ENCODE data around the gene CHGA. TPM values are rescaled to one million over a fixed set of nuclear protein-coding genes. Genes with fewer than 3 reads are reported as not detected.

Gene CHGA
- polyA plus RNA-seq, 1 donor: 708 TPM

DNA sequence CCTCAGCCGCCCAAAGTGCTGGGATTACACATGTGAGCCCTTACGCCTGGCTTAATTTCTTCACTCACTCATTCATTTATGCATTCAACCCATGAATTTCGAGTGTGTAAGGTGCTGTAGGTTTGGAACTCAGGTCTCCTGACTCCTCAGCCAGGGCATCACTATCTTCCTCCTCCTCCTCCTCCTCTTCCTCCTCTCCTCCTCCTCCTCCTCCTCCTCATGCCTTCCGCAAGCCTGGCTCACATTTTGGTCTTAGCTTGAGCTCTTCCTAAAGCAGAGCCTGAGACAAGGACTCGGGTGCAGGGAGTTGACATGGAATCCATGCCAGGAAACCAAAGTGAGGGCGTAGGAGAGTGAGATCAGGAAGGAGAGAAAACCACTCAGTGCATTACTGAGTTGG, 20.8 kb upstream of the CHGA start:
- Histone ChIP-seq H3K9me3 (ENCODE audit: control insufficient read depth, low read depth, low read length) (peaks cover 3% of the 10 kb centered on the region), H3K27ac (ENCODE audit: low read length) (no peak overlapping the region), H3K4me3 (ENCODE audit: low read length) (no peak overlapping the region), H3K4me1 (ENCODE audit: control insufficient read depth, insufficient read depth, low read length) (no peaks in the 10 kb centered on the region), H3K27me3 (ENCODE audit: control insufficient read depth, insufficient read depth, low read length) (peaks cover 19% of the 10 kb centered on the region), H3K36me3 (ENCODE audit: control insufficient read depth, insufficient read depth, low read length) (no peaks in the 10 kb centered on the region)
- no peak for DNase-seq
- no CpG with 5 or more reads among the region's 6 CpGs for WGBS (ENCODE audit: insufficient coverage, low lambda C conversion rate)

DNA sequence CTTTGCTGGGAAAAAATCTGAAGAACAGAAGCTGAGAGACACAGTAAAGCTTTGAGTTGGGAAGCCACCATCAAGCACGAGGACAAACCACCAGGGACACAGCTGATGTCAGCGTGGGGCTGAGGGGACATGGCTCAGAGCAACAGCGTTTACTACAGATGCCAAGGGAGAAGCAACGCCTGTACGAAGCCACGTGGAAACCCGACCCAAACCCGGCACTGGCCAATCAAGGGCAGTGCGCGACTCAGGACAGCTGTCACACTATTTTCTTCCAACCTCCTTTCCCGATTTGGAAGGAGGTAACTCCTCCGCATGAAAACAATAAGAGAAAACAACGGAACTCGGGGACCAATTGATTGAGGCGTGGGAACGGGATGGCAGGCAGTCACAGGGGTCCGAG, 20.2 kb upstream of the CHGA start:
- H3K27me3 ChIP-seq (ENCODE audit: control insufficient read depth, insufficient read depth, low read length): peaks cover 19% of the 10 kb centered on the region
- DNase-seq: no peak
- no peak overlapping the region for H3K4me3 ChIP-seq (ENCODE audit: low read length)
- 47% methylated on average over 2 of the region's 17 CpGs for WGBS (ENCODE audit: insufficient coverage, low lambda C conversion rate)
- H3K36me3 ChIP-seq (ENCODE audit: control insufficient read depth, insufficient read depth, low read length): no peaks in the 10 kb centered on the region
- no peak overlapping the region for H3K27ac ChIP-seq (ENCODE audit: low read length)
- H3K9me3 ChIP-seq (ENCODE audit: control insufficient read depth, low read depth, low read length): peaks cover 3% of the 10 kb centered on the region
- H3K4me1 ChIP-seq (ENCODE audit: control insufficient read depth, insufficient read depth, low read length): no peaks in the 10 kb centered on the region

DNA sequence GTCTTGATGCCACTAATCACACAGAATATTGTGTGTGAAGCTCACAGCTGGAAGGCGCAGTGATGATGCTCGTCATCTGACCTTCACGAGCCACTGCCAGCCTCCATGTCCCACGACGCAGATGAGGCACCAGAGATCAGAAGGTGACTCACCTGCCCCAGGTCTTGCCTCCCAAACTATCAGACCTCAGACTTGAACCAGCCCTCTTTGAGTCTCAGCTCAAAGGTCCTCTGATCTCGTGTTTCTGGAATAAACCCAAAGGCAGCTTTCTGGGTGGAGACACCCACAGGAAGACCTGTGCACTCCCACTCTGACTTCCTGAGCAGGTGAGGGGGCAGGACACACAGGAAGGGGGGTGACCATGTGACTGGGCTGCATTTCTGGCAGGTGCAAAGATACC, 19.6 kb upstream of the CHGA start:
- Histone ChIP-seq H3K9me3 (ENCODE audit: control insufficient read depth, low read depth, low read length) (peaks cover 3% of the 10 kb centered on the region), H3K4me3 (ENCODE audit: low read length) (no peak overlapping the region), H3K27ac (ENCODE audit: low read length) (no peak overlapping the region), H3K36me3 (ENCODE audit: control insufficient read depth, insufficient read depth, low read length) (no peaks in the 10 kb centered on the region), H3K27me3 (ENCODE audit: control insufficient read depth, insufficient read depth, low read length) (peaks cover 19% of the 10 kb centered on the region), H3K4me1 (ENCODE audit: control insufficient read depth, insufficient read depth, low read length) (no peaks in the 10 kb centered on the region)
- WGBS (ENCODE audit: insufficient coverage, low lambda C conversion rate): no CpG with 5 or more reads among the region's 6 CpGs
- DNase-seq: no peak

DNA sequence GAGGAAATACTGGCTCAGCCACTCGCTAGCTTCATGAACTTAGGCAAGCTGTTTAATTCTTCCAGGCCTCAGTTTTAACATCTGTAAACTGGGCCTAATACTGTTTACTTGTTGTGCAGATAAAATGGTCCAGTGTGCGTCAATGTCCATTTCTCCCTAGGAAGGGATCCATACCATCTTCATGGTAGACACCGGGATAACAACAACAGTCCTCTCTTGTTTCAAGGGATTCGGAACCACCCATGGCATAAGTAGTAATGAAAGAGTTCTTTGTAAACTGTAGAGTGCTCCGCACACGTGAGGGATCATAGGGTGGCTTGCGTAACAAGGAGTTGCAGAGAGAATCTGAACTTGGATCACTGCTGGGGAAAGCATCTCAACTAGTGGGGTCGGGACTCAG, 17.3 kb upstream of the CHGA start:
- no peaks in the 10 kb centered on the region for H3K36me3 ChIP-seq (ENCODE audit: control insufficient read depth, insufficient read depth, low read length)
- no peak overlapping the region for H3K27ac ChIP-seq (ENCODE audit: low read length)
- H3K9me3 ChIP-seq (ENCODE audit: control insufficient read depth, low read depth, low read length): peaks cover 3% of the 10 kb centered on the region
- DNase-seq: no peak
- H3K27me3 ChIP-seq (ENCODE audit: control insufficient read depth, insufficient read depth, low read length): peaks cover 19% of the 10 kb centered on the region
- H3K4me1 ChIP-seq (ENCODE audit: control insufficient read depth, insufficient read depth, low read length): no peaks in the 10 kb centered on the region
- 100% methylated on average over 1 of the region's 8 CpGs for WGBS (ENCODE audit: insufficient coverage, low lambda C conversion rate)
- H3K4me3 ChIP-seq (ENCODE audit: low read length): no peak overlapping the region

DNA sequence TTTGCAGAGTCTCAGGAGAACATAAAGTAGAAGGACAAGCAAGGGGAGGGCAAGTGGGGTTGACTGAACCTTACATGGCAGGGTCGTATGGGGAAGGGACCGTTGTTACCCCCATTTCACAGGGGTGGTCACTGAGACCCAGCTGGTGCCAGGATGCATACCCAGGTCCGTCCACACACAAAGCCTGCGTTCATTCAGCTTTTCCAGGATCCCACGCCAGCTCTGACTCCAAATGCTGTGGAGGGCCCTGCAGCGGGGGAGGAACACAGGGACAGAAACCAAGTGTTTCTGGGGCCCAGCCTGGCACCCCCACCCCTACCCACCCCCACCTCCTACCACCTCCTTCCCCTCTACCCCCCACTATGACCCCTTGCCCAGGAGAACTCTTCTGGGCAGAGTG, 16.5 kb upstream of the CHGA start:
- Histone ChIP-seq H3K4me3 (ENCODE audit: low read length) (no peak overlapping the region), H3K4me1 (ENCODE audit: control insufficient read depth, insufficient read depth, low read length) (no peaks in the 10 kb centered on the region), H3K36me3 (ENCODE audit: control insufficient read depth, insufficient read depth, low read length) (no peaks in the 10 kb centered on the region), H3K27ac (ENCODE audit: low read length) (no peak overlapping the region), H3K27me3 (ENCODE audit: control insufficient read depth, insufficient read depth, low read length) (peaks cover 19% of the 10 kb centered on the region), H3K9me3 (ENCODE audit: control insufficient read depth, low read depth, low read length) (peaks cover 3% of the 10 kb centered on the region)
- DNase-seq: no peak
- no CpG with 5 or more reads among the region's 6 CpGs for WGBS (ENCODE audit: insufficient coverage, low lambda C conversion rate)

DNA sequence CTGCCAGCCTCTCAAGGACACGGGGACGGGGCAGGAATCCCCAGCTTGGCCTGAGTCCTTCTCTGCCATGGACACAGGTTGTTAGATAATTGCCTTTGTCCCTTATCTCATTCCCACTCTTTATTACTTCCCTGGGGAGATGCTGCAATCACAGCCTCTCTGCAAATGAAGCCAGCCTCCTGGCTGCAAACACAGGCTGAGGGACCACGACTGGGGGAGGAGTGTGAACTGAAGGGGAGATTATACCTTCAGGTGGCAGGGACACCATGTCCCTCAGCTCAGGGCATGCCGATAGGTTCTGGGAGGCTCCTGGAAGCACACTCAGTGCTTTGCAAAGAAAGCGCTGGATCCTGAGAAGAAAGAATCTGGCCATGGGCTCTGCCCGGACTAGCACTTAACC, 16.1 kb upstream of the CHGA start:
- no CpG with 5 or more reads among the region's 6 CpGs for WGBS (ENCODE audit: insufficient coverage, low lambda C conversion rate)
- H3K27ac ChIP-seq (ENCODE audit: low read length): no peak overlapping the region
- H3K36me3 ChIP-seq (ENCODE audit: control insufficient read depth, insufficient read depth, low read length): no peaks in the 10 kb centered on the region
- no peak overlapping the region for H3K4me3 ChIP-seq (ENCODE audit: low read length)
- peaks cover 3% of the 10 kb centered on the region for H3K9me3 ChIP-seq (ENCODE audit: control insufficient read depth, low read depth, low read length)
- H3K27me3 ChIP-seq (ENCODE audit: control insufficient read depth, insufficient read depth, low read length): peaks cover 19% of the 10 kb centered on the region
- H3K4me1 ChIP-seq (ENCODE audit: control insufficient read depth, insufficient read depth, low read length): no peaks in the 10 kb centered on the region
- DNase-seq: no peak

DNA sequence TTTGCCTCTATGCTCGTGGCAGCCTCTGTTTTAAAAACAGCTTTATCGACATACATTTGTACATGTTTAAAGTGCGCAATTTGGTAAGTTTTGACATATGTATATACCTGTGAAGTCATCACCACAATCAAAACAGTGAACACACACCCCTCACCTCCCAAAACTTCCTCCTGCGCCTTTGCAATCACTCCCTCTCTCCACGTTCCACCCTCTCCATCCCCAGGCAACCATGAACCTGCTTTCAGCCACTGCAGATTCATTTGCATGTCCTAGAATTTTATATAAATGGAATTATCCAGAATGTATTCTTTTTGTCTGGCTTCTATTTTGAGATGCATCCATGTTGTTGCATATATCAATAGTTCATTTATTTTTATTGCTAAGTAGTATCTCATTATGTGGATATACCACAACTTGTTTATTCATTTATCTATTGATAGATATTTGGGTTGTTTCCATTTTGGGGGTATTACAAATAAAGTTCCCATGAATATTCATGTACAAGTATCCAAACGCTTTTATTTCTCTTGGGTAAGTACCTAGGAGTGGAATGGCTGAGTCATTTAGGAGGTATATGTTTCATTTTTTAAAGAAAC, 15.5 kb upstream of the CHGA start:
- WGBS (ENCODE audit: insufficient coverage, low lambda C conversion rate): 83% methylated on average over 1 of the region's 6 CpGs
- no peak for DNase-seq

DNA sequence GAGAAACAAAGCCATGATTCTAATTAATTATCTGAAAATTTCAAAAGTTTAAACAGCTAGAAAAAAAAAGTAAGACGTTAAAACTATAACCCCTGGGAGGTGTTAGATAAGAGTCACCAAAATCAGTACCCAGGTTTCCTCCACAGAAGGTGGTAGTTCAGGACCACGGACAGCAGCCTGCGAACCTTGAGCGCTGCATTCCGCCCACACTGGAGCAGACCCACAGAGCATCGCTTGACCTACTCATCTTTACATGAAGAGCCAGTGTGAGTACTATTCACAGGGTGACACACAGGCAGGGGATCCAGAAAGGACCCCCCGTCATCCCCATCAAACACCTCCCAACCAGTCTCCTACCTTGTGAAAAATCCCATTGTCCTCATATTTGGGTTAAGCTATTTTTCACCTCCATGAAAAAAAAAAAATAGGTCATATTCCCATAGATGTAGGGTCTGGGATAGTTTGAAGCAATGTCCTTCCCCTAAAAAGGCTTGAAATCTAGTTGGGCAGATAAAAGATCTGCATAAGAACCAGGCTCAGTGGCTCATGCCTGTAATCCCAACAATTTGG, 8.8 kb upstream of the CHGA start:
- Histone ChIP-seq H3K9me3 (ENCODE audit: control insufficient read depth, low read depth, low read length) (peaks cover 5% of the 10 kb centered on the region), H3K27me3 (ENCODE audit: control insufficient read depth, insufficient read depth, low read length) (no peaks in the 10 kb centered on the region), H3K4me1 (ENCODE audit: control insufficient read depth, insufficient read depth, low read length) (no peaks in the 10 kb centered on the region), H3K27ac (ENCODE audit: low read length) (no peak overlapping the region), H3K36me3 (ENCODE audit: control insufficient read depth, insufficient read depth, low read length) (no peaks in the 10 kb centered on the region), H3K4me3 (ENCODE audit: low read length) (no peak overlapping the region)
- no CpG with 5 or more reads among the region's 7 CpGs for WGBS (ENCODE audit: insufficient coverage, low lambda C conversion rate)
- DNase-seq: no peak

More for the DNA sequence above, 15.5 kb upstream of the CHGA start:
- H3K9me3 ChIP-seq (ENCODE audit: control insufficient read depth, low read depth, low read length): peaks cover 2% of the 10 kb centered on the region
- peaks cover 14% of the 10 kb centered on the region for H3K27me3 ChIP-seq (ENCODE audit: control insufficient read depth, insufficient read depth, low read length)
- H3K36me3 ChIP-seq (ENCODE audit: control insufficient read depth, insufficient read depth, low read length): no peaks in the 10 kb centered on the region
- H3K4me3 ChIP-seq (ENCODE audit: low read length): no peak overlapping the region
- H3K27ac ChIP-seq (ENCODE audit: low read length): no peak overlapping the region
- no peaks in the 10 kb centered on the region for H3K4me1 ChIP-seq (ENCODE audit: control insufficient read depth, insufficient read depth, low read length)

DNA sequence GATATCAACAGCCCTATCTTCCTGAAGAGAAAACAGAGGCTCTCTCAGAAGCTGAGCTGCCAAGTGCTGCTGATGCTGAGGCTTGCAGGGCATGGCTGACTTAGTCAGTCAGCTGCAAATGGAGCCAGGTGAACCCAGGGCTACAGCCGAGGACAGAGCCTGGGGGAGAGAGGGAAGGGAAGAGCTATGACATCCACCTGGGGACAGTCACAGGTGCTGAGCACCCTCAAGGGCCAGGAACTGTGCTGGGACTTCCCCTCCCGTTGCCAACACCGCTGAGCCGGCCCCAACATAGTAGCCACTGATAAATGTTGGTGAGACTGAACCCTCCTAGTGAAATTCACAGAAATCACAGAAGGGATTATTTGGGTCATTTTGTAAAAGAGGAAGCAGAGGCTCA, 6.7 kb upstream of the CHGA start:
- Histone ChIP-seq H3K4me1 (ENCODE audit: control insufficient read depth, insufficient read depth, low read length) (no peaks in the 10 kb centered on the region), H3K27ac (ENCODE audit: low read length) (peak overlapping the region; percentile 17), H3K9me3 (ENCODE audit: control insufficient read depth, low read depth, low read length) (peaks cover 5% of the 10 kb centered on the region), H3K36me3 (ENCODE audit: control insufficient read depth, insufficient read depth, low read length) (no peaks in the 10 kb centered on the region), H3K4me3 (ENCODE audit: low read length) (no peak overlapping the region), H3K27me3 (ENCODE audit: control insufficient read depth, insufficient read depth, low read length) (peaks cover 5% of the 10 kb centered on the region)
- no peak for DNase-seq
- no CpG with 5 or more reads among the region's 4 CpGs for WGBS (ENCODE audit: insufficient coverage, low lambda C conversion rate)

DNA sequence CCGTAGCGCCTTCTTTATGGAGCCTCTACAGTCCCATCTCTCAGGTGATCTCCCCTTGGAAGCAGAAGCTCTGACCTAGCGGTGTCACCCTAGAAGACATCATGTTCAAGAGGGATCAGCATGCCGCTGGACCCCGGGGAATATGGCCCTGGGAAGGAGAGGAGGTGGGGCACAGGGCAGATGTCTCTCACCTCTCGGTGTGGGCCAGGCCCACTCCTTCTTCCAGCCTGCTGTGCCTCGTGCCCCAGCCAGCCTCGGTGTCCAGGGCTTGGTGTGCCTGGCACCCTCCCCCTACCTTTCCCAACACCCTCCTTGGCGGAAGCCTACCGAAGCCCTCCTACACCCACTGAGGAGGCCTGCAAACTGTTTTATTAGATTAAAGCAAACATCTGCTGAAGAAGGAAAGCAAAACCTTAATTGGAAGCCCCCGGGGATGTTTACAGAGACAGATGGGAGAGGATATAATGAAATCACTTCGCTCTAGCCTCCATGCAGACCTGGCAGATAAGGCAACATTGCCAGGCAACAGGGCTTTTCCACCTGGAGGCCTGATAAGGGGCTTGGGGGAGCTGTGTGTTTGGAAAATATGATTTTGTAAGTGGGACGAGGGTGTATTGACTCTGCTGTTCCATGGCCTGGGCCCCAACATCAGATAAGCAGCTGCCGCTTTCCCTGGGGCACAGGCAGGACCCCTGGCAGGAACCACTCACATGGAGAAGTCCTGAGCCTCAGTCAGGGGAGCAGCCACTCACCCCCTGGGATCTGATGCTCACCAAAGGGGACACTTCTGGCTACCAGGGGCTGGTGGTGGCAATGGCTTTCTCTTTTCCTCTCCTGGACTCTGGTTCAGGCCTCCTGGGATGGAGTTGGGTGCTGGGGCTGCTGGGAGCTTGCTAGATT, 5.7 kb upstream of the CHGA start:
- DNase-seq: peak in 1 of 2 donors; percentile 34
- Histone ChIP-seq H3K9me3 (ENCODE audit: control insufficient read depth, low read depth, low read length) (peaks cover 4% of the 10 kb centered on the region), H3K27ac (ENCODE audit: low read length) (peak overlapping the region; percentile 2), H3K4me1 (ENCODE audit: control insufficient read depth, insufficient read depth, low read length) (no peaks in the 10 kb centered on the region), H3K36me3 (ENCODE audit: control insufficient read depth, insufficient read depth, low read length) (no peaks in the 10 kb centered on the region), H3K4me3 (ENCODE audit: low read length) (no peak overlapping the region), H3K27me3 (ENCODE audit: control insufficient read depth, insufficient read depth, low read length) (peaks cover 10% of the 10 kb centered on the region)
- WGBS (ENCODE audit: insufficient coverage, low lambda C conversion rate): no CpG with 5 or more reads among the region's 14 CpGs

Measured in large intestine (tissue), 3 donors.